SK-N-SH treated with all-trans-retinoic acid at 6 μM for 48 hours (cell line): ENCODE data around the gene RALA.

Experiments used
- ARNTL ChIP-seq: fragments of 450-650 bp; formaldehyde crosslinking; IDR thresholded peaks from 2 replicates; pipeline ENCODE4 v1.5.0; 2020; ENCODE audit warnings: low read depth, mild to moderate bottlenecking, moderate library complexity, borderline replicate concordance
- ISL1 ChIP-seq: fragments of 250-450 bp; sonication (Bioruptor Pico); IDR thresholded peaks from 2 replicates; pipeline ENCODE4 v2.1.2; 2022; ENCODE audit warnings: mild to moderate bottlenecking, moderate library complexity
- RARB ChIP-seq: fragments of 250-450 bp; sonication (Bioruptor Pico); IDR thresholded peaks from 2 replicates; pipeline ENCODE4 v1.8.0; 2021; ENCODE audit warnings: mild to moderate bottlenecking, moderate library complexity
- ZC3H10 ChIP-seq: fragments of 250-450 bp; sonication (Bioruptor Pico); IDR thresholded peaks from 2 replicates; pipeline ENCODE4 v1.5.1; 2021; ENCODE audit warnings: mild to moderate bottlenecking, moderate library complexity
- ZFP3 ChIP-seq: fragments of 250-450 bp; sonication (Bioruptor Pico); IDR thresholded peaks from 2 replicates; pipeline ENCODE4 v1.5.0; 2020; ENCODE audit warnings: mild to moderate bottlenecking, moderate library complexity
- ZFP30 ChIP-seq: fragments of 450-650 bp; formaldehyde crosslinking; IDR thresholded peaks from 2 replicates; pipeline ENCODE4 v1.5.0; 2022; ENCODE audit warnings: mild to moderate bottlenecking, moderate library complexity
- ZNF70 ChIP-seq: fragments of 450-650 bp; formaldehyde crosslinking; IDR thresholded peaks from 2 replicates; pipeline ENCODE4 v1.5.0; 2020; ENCODE audit warnings: mild to moderate bottlenecking, moderate library complexity
- ZNF8 ChIP-seq: fragments of 450-650 bp; formaldehyde crosslinking; IDR thresholded peaks from 2 replicates; pipeline ENCODE4 v1.5.0; 2020; ENCODE audit warnings: mild to moderate bottlenecking, moderate library complexity
- TF ChIP-seq, protein P1 (sequence below): fragments of 250-450 bp; sonication (Bioruptor Pico); IDR thresholded peaks from 2 replicates; pipeline ENCODE4 v1.8.0; 2020; ENCODE audit warnings: mild to moderate bottlenecking, moderate library complexity, borderline replicate concordance
- TF ChIP-seq, protein P2 (sequence below): fragments of 250-450 bp; sonication (Bioruptor Pico); IDR thresholded peaks from 2 replicates; pipeline ENCODE4 v1.5.1; 2020; ENCODE audit warnings: low read depth, mild to moderate bottlenecking, moderate library complexity
- TF ChIP-seq, protein P3 (sequence below): fragments of 250-450 bp; sonication (Bioruptor Pico); IDR thresholded peaks from 2 replicates; pipeline ENCODE4 v1.5.0; 2020; ENCODE audit warnings: mild to moderate bottlenecking, moderate library complexity
- TF ChIP-seq, protein P4 (sequence below): fragments of 250-450 bp; sonication (Bioruptor Pico); IDR thresholded peaks from 2 replicates; pipeline ENCODE4 v1.8.0; 2021; ENCODE audit warnings: low read depth, mild to moderate bottlenecking, moderate library complexity, borderline replicate concordance

DNA sequence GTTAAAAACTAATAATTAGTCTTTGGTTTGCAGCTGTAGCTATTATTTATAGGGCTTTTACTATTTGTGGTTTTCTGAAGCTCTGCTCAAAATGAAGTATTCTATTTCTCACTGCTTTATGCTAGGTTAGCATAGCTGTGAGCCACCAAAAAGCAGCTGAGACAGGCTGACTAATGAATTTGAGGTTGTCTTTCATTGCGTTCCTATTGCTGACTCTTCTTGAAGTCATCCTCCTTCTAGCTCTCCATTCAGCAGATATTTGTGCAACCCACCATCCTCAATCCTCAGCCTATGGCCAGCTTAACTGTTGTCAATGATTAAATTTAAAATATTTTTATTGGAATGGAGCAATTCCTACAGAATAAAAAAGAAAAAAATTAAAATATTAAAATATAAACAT is 2.1 kb upstream of the RALA start:
- TF ChIP-seq, protein P1, sequence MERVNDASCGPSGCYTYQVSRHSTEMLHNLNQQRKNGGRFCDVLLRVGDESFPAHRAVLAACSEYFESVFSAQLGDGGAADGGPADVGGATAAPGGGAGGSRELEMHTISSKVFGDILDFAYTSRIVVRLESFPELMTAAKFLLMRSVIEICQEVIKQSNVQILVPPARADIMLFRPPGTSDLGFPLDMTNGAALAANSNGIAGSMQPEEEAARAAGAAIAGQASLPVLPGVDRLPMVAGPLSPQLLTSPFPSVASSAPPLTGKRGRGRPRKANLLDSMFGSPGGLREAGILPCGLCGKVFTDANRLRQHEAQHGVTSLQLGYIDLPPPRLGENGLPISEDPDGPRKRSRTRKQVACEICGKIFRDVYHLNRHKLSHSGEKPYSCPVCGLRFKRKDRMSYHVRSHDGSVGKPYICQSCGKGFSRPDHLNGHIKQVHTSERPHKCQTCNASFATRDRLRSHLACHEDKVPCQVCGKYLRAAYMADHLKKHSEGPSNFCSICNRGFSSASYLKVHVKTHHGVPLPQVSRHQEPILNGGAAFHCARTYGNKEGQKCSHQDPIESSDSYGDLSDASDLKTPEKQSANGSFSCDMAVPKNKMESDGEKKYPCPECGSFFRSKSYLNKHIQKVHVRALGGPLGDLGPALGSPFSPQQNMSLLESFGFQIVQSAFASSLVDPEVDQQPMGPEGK (CRISPR knock-in tag) = no peak
- no peak for TF ChIP-seq ZFP30 (CRISPR knock-in tag)
- TF ChIP-seq, protein P2, sequence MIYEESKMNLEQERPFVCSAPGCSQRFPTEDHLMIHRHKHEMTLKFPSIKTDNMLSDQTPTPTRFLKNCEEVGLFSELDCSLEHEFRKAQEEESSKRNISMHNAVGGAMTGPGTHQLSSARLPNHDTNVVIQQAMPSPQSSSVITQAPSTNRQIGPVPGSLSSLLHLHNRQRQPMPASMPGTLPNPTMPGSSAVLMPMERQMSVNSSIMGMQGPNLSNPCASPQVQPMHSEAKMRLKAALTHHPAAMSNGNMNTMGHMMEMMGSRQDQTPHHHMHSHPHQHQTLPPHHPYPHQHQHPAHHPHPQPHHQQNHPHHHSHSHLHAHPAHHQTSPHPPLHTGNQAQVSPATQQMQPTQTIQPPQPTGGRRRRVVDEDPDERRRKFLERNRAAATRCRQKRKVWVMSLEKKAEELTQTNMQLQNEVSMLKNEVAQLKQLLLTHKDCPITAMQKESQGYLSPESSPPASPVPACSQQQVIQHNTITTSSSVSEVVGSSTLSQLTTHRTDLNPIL = no peak
- TF ChIP-seq ZC3H10 = no peak
- TF ChIP-seq ZFP3 = no peak
- TF ChIP-seq ARNTL (CRISPR knock-in tag) = no peak
- TF ChIP-seq, protein P3, sequence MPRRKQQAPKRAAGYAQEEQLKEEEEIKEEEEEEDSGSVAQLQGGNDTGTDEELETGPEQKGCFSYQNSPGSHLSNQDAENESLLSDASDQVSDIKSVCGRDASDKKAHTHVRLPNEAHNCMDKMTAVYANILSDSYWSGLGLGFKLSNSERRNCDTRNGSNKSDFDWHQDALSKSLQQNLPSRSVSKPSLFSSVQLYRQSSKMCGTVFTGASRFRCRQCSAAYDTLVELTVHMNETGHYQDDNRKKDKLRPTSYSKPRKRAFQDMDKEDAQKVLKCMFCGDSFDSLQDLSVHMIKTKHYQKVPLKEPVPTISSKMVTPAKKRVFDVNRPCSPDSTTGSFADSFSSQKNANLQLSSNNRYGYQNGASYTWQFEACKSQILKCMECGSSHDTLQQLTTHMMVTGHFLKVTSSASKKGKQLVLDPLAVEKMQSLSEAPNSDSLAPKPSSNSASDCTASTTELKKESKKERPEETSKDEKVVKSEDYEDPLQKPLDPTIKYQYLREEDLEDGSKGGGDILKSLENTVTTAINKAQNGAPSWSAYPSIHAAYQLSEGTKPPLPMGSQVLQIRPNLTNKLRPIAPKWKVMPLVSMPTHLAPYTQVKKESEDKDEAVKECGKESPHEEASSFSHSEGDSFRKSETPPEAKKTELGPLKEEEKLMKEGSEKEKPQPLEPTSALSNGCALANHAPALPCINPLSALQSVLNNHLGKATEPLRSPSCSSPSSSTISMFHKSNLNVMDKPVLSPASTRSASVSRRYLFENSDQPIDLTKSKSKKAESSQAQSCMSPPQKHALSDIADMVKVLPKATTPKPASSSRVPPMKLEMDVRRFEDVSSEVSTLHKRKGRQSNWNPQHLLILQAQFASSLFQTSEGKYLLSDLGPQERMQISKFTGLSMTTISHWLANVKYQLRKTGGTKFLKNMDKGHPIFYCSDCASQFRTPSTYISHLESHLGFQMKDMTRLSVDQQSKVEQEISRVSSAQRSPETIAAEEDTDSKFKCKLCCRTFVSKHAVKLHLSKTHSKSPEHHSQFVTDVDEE (CRISPR knock-in tag) = no peak
- TF ChIP-seq ZNF8 (CRISPR knock-in tag) = no peak
- TF ChIP-seq RARB = no peak
- no peak for TF ChIP-seq ZNF70
- TF ChIP-seq, protein P4, sequence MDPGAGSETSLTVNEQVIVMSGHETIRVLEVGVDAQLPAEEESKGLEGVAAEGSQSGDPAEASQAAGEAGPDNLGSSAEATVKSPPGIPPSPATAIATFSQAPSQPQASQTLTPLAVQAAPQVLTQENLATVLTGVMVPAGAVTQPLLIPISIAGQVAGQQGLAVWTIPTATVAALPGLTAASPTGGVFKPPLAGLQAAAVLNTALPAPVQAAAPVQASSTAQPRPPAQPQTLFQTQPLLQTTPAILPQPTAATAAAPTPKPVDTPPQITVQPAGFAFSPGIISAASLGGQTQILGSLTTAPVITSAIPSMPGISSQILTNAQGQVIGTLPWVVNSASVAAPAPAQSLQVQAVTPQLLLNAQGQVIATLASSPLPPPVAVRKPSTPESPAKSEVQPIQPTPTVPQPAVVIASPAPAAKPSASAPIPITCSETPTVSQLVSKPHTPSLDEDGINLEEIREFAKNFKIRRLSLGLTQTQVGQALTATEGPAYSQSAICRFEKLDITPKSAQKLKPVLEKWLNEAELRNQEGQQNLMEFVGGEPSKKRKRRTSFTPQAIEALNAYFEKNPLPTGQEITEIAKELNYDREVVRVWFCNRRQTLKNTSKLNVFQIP (CRISPR knock-in tag) = no peak
- no peak for TF ChIP-seq ISL1
